HepG2 (cell line): ENCODE results near the gene MAN1A1.

Source experiments
- ADNP ChIP-seq: sonication (generic); formaldehyde crosslinking; IDR thresholded peaks from 2 replicates; pipeline ENCODE4 v1.4.0; 2020; ENCODE audit warnings: missing genetic modification reagents
- ERF ChIP-seq: IDR thresholded peaks from 2 replicates; pipeline ENCODE4 v1.6.1; 2018; ENCODE audit warnings: missing biosample characterization, missing genetic modification reagents
- ESRRA ChIP-seq: sonication (generic); formaldehyde crosslinking; IDR thresholded peaks from 2 replicates; pipeline ENCODE4 v1.5.1; 2020; ENCODE audit warnings: mild to moderate bottlenecking, low read depth, missing genetic modification reagents
- IRF1 ChIP-seq: sonication (generic); formaldehyde crosslinking; IDR thresholded peaks from 2 replicates; pipeline ENCODE4 v1.4.0; 2020; ENCODE audit warnings: low read depth, mild to moderate bottlenecking, missing genetic modification reagents
- KDM1A ChIP-seq: IDR thresholded peaks from 2 replicates; pipeline ENCODE4 v1.6.1; 2016; ENCODE audit warnings: missing compliant biosample characterization
- MIXL1 ChIP-seq: IDR thresholded peaks from 2 replicates; pipeline ENCODE4 v1.6.1; 2016
- MXI1 ChIP-seq: IDR thresholded peaks from 3 replicates; pipeline ENCODE4 v1.6.1; 2012; ENCODE audit warnings: low read depth, low read length, inconsistent platforms, borderline replicate concordance
- MYNN ChIP-seq: sonication (generic); formaldehyde crosslinking; IDR thresholded peaks from 2 replicates; pipeline ENCODE4 v1.4.0; 2020; ENCODE audit warnings: mild to moderate bottlenecking, low read depth, missing genetic modification reagents
- SIN3B ChIP-seq: fragments of 150-350 bp; IDR thresholded peaks from 2 replicates; pipeline ENCODE4 v1.6.1; 2014; ENCODE audit warnings: low read length
- SMAD3 ChIP-seq: sonication (generic); formaldehyde crosslinking; IDR thresholded peaks from 2 replicates; pipeline ENCODE4 v1.4.0; 2020; ENCODE audit warnings: missing genetic modification reagents
- ZNF282 ChIP-seq: fragments of 450-650 bp; IDR thresholded peaks from 2 replicates; pipeline ENCODE4 v1.6.1; 2018; ENCODE audit not compliant: partially characterized antibody

GRCh38 chr6:119310486-119311036 lies 39.0 kb downstream of the MAN1A1 start:
- TF ChIP-seq MYNN (CRISPR knock-in tag), result no peak
- no peak for TF ChIP-seq ZNF282
- TF ChIP-seq ESRRA (CRISPR knock-in tag), result no peak
- TF ChIP-seq KDM1A (CRISPR knock-in tag), result no peak
- no peak for TF ChIP-seq ADNP (CRISPR knock-in tag)
- no peak for TF ChIP-seq SMAD3 (CRISPR knock-in tag)
- TF ChIP-seq IRF1 (CRISPR knock-in tag), result no peak
- TF ChIP-seq MIXL1 (CRISPR knock-in tag), result no peak
- no peak for TF ChIP-seq MXI1
- TF ChIP-seq SIN3B, result no peak
- TF ChIP-seq ERF (CRISPR knock-in tag), result no peak
